Activated CD8-positive, alpha-beta memory T cell treated with anti-CD3 and anti-CD28 coated beads for 48 hours (primary cell): Measurements from ENCODE around the gene DUS4L.
A peak's percentile ranks its signal among the peaks of the same experiment; 100 is the strongest.

Experiments
- DNase-seq, 3 experiments: peaks; one replicate each; pipeline ENCODE4 v3.0.0-alpha.2; 2020; ENCODE audit warnings: low read depth in 2 of 3, low spot score in 2 of 3

The DUS4L gene

GRCh38 chr7:107579885-107580715 is 16.3 kb downstream of the DUS4L start, which contains the start of gene BCAP29:
BCAP29 (plus strand) TSS chr7:107580246; CDS start chr7:107580773, 527 bp downstream.
- DNase-seq: peak; percentile 33 to 64 (median 56)

GRCh38 chr7:107580716-107581383 is 17.1 kb downstream of the DUS4L start:
- no peak for DNase-seq

DNA sequence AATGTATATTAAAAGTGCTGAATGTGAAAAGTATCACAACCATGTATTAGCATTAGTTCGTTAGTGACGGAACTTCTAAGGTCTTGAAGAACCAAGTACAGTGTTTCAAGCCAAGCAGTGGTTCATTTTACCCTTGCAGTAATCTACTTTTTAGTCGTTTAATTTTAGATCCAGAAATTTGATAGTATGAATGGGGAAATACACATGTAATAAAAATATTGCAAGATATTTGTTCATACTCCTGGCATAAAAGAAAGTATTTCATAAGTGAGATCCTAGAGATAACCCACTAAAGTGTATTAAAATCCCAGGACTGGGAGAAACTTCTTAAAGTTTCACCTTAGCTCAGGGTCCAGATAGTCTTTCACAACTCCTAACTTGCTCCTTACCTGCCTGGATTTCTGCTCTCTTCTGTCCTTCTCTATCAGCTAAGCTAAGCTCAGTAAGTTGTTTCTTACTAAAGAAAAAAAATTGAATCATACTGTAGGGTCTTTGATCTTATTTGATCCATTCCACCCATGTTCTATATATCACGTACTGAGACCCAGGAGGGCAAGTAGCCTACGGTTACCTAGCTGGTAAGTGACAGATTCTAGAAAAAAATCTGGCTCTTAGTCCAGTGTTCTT is 17.7 kb downstream of the DUS4L start:
- no peak for DNase-seq

GRCh38 chr7:107582875-107583274 is 19.1 kb downstream of the DUS4L start:
- no peak for DNase-seq

GRCh38 chr7:107584716-107585115 is 20.9 kb downstream of the DUS4L start:
- no peak for DNase-seq

DNA sequence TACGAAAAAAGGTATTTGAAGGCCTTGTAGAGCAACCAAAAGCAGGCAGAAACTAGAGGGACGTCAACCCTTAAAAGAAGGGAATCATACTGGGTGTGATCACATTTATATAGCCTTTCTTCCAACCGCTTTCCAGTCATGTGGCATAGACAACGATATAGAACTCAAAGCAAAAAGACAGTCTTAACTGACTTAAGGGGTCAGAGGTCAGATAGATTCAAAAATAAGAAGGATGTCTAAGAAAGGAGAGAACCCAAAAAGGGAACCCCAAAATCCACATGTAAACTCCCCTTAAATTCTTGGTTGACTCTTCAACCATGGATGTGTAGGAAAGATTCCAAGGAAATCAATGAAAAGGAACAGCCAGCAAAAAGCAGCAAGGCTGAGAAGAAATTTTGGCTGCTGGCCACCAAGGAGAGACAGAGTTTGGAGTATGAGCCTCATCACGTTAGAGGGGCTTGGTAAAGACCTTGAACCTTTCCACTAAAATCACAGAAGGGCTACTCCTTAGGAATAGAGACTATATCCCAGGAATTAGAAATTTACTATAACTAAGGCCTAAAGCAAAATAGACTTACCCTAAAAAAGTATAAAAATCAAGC is 24.9 kb downstream of the DUS4L start:
- DNase-seq: no peak

- DNase-seq: no peak
Observed at GRCh38 chr7:107591421-107591820, 27.6 kb downstream of the DUS4L start.

GRCh38 chr7:107592361-107593024 is 28.7 kb downstream of the DUS4L start:
- no peak for DNase-seq

GRCh38 chr7:107593025-107593410 is 29.2 kb downstream of the DUS4L start:
- no peak for DNase-seq

- DNase-seq: no peak
Observed at GRCh38 chr7:107594961-107595737, 31.4 kb downstream of the DUS4L start.

GRCh38 chr7:107596881-107597581 is 33.3 kb downstream of the DUS4L start:
- no peak for DNase-seq

DNA sequence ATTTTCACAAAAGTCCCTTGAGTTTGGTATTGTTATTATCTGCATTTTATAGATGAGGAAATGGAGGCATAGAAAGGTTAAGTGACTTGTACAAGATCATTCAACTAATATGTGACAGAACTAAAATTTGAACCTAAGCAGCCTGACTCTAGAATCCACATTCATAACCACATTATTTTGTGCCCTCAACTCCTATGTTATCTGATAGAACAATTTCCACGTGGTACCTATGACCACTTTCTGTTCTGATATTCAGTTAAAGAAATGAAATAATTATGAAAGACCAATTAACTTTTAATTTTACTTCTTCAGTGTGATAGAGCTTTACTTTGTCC is 33.8 kb downstream of the DUS4L start:
- DNase-seq: no peak

DNA sequence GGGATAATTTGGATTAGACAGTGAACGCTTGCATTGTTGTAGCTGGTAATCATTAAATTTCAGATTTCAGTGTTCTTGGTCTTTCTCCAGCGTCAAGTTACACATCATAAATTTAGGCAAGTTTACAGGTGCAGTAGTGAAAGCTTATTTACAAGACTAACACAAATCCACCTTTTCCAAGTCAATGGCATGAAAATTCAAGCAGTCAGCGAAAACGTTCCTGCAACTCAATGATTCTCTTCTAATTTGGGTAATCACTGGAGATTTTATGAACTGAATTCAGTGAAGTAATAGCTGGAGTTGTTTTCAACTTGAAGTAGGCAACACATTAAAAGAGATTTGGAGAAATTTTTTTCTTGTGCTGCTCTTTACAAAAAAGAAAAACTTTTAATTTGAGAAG is 34.2 kb downstream of the DUS4L start:
- no peak for DNase-seq

GRCh38 chr7:107599262-107599661 is 35.5 kb downstream of the DUS4L start:
- DNase-seq: no peak

DNA sequence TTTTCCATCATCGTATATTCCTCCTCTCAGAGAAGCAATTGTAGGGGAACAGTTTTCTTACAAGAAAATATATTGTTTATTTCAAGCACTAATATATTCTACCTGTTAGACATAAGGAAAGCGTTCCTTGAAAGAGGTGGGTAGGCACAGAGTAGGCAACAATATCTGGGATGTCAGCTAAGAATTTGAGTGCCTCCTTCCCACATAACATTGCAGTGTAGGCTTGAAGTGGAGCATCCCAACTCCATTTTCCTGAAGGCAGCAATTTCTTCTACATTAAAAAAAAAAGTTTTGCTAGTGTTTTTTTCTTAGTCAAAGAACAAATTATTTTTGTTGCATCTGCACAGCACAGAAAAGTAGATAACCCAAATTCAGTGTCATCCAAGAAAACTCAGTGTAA is 37.0 kb downstream of the DUS4L start:
- no peak for DNase-seq

DNA sequence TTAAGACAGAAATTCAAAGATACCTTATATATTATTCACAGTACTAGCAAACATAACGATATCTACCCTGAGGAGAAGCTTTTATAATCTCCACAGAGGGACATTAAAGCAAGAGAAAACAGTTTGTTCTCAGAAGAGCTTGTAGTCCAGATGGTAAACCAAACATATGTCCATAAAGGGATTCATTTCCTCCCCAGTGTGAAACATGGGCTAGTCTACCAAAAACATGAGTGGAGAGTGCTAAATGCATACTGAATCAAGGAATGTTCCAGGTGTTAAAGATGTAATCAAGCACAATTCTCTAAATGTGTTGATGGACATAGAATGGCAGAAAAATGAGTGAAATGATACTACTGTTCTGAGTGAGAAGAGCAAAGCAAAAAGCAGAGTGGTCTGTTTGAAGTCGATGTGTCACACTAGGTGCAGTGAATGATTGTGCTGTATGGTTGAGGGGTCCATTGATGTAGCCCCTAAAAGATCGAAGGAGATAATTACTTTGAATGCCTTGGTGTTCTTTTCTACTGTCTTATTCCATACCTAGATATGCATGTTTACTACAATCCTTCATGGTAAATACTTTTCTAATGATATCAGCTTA is 41.5 kb downstream of the DUS4L start:
- DNase-seq: no peak

GRCh38 chr7:107606303-107606702 is 42.5 kb downstream of the DUS4L start:
- DNase-seq: no peak

DNA sequence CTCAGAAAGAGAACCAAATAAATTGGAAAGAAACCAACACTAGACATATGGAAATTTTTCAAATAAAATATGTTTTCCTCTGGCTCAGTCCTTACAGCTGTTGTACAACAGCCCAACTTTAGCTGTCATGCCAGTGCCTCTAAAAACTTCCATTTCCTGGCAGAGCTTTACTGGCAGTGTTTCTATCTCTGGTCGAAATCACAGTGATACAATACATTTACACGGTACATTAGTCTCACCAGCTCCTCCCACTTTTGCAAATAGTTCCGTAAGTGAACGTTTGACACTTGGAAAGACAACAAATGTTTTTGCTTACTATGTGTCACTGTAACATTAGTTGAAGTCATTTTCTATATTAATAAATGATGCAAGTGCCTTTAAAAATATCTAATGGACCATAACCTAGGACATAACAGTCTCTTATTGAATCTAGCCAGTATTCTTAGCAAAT is 46.1 kb downstream of the DUS4L start:
- DNase-seq: no peak

DNA sequence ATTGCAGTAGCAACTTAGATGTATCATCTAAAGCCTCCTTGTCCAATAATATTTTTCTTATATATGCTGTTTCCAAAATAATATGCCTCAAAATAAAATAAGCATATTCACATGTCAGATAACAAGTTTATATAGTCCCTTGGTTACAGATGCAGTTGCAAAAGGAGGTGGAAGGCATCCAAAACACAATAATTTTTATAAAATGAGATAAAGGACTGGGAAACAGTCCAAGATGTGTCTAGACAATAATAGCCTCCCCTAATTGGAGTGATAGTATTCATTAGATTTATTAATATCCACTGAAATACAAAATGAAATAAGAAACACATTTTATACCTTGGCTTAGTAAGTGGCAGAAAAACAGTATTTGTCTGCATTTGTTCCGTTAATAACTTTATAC is 46.6 kb downstream of the DUS4L start:
- no peak for DNase-seq
